ENCODE results near the gene RUNX2.
"Not testable (repeated sequence)": the region's sequence is repeated elsewhere in the genome, so short reads cannot be mapped to it uniquely, and the experiment has no call there.

The RUNX2 gene

GRCh38 chr6:45552536-45552935, 224.4 kb downstream of the RUNX2 start:
- no peak for TF ChIP-seq CTCF (IDR thresholded peaks at IDR 0.05; ENCODE audit: extremely low read depth, missing control alignments)
- no peak for DNase-seq (ENCODE audit: low spot score)

GRCh38 chr6:45553730-45554344, 225.7 kb downstream of the RUNX2 start:
- no peak for DNase-seq (ENCODE audit: low spot score)
- no peak for TF ChIP-seq CTCF (IDR thresholded peaks at IDR 0.05; ENCODE audit: extremely low read depth, missing control alignments)

- no peak for DNase-seq (ENCODE audit: low spot score)
- no peak for TF ChIP-seq CTCF (IDR thresholded peaks at IDR 0.05; ENCODE audit: extremely low read depth, missing control alignments)
Observed at GRCh38 chr6:45554591-45554990, 226.5 kb downstream of the RUNX2 start.

- DNase-seq (ENCODE audit: low spot score) = no peak
- no peak for TF ChIP-seq CTCF (IDR thresholded peaks at IDR 0.05; ENCODE audit: extremely low read depth, missing control alignments)
Observed at GRCh38 chr6:45555981-45556771, 228.0 kb downstream of the RUNX2 start.

GRCh38 chr6:45556828-45557227, 228.7 kb downstream of the RUNX2 start:
- no peak for TF ChIP-seq CTCF (IDR thresholded peaks at IDR 0.05; ENCODE audit: extremely low read depth, missing control alignments)
- no peak for DNase-seq (ENCODE audit: low spot score)

GRCh38 chr6:45557454-45557853, 229.3 kb downstream of the RUNX2 start:
- no peak for TF ChIP-seq CTCF (IDR thresholded peaks at IDR 0.05; ENCODE audit: extremely low read depth, missing control alignments)

GRCh38 chr6:45558858-45559257, 230.7 kb downstream of the RUNX2 start:
- TF ChIP-seq CTCF (IDR thresholded peaks at IDR 0.05; ENCODE audit: extremely low read depth, missing control alignments) = no peak
- no peak for DNase-seq (ENCODE audit: low spot score)

More at GRCh38 chr6:45557454-45557853, 229.3 kb downstream of the RUNX2 start:
- DNase-seq (ENCODE audit: low spot score) = no peak

- not testable (repeated sequence) for DNase-seq (ENCODE audit: low spot score)
Observed at GRCh38 chr6:45560321-45560820, 232.2 kb downstream of the RUNX2 start.
